Mesenchymal stem cell (in vitro differentiated cells and primary cell): ENCODE data around the gene HS3ST4.

Experiments used
- DNase-seq: peaks from one replicate; pipeline ENCODE4 v3.0.0-alpha.2; 2013
- H2AFZ ChIP-seq: one replicate; pipeline ENCODE4 v1.6.1; 2013; ENCODE audit warnings: low read depth, mild to moderate bottlenecking, control low read depth, inconsistent platforms, low read length, moderate library complexity
- H2AK5ac ChIP-seq: 2 replicates; pipeline ENCODE4 v1.6.1; 2013; ENCODE audit warnings: low read length, moderate library complexity, mild to moderate bottlenecking, inconsistent platforms; ENCODE audit not compliant: severe bottlenecking
- H2BK120ac ChIP-seq: one replicate; pipeline ENCODE4 v1.6.1; 2013; ENCODE audit warnings: low read depth, mild to moderate bottlenecking, inconsistent platforms, low read length, moderate library complexity
- H2BK12ac ChIP-seq, 2 experiments: one replicate each; pipeline ENCODE4 v1.6.1; 2013; ENCODE audit warnings: inconsistent platforms in 2 of 2, low read length in 2 of 2, mild to moderate bottlenecking in 2 of 2, moderate library complexity in 2 of 2, control low read depth in 1 of 2
- H2BK15ac ChIP-seq: one replicate; pipeline ENCODE4 v1.6.1; 2013; ENCODE audit warnings: mild to moderate bottlenecking, low read depth, inconsistent platforms; ENCODE audit not compliant: poor library complexity, severe bottlenecking
- H2BK5ac ChIP-seq: 2 replicates; pipeline ENCODE4 v1.6.1; 2013; ENCODE audit warnings: low read depth, mild to moderate bottlenecking, low read length, control low read depth, inconsistent platforms; ENCODE audit not compliant: poor library complexity, severe bottlenecking
- H3K14ac ChIP-seq, 2 experiments: one replicate each; pipeline ENCODE4 v1.6.1; 2013; ENCODE audit warnings: inconsistent platforms in 2 of 2, low read length in 2 of 2, control low read depth in 1 of 2, mild to moderate bottlenecking in 1 of 2, moderate library complexity in 1 of 2
- H3K18ac ChIP-seq, 2 experiments: one replicate each; pipeline ENCODE4 v1.6.1; 2013; ENCODE audit warnings: inconsistent platforms in 2 of 2, low read length in 2 of 2, control low read depth in 1 of 2, low read depth in 1 of 2, mild to moderate bottlenecking in 1 of 2
- H3K23ac ChIP-seq, 2 experiments: one replicate each; pipeline ENCODE4 v1.6.1; 2013; ENCODE audit warnings: inconsistent platforms in 2 of 2, low read length in 2 of 2, mild to moderate bottlenecking in 2 of 2, moderate library complexity in 2 of 2, control low read depth in 1 of 2
- H3K27ac ChIP-seq: 2 replicates; pipeline ENCODE4 v1.5.1; 2013; ENCODE audit warnings: mild to moderate bottlenecking, moderate library complexity, low read length, control low read depth, inconsistent platforms; ENCODE audit not compliant: poor library complexity, severe bottlenecking
- H3K27me3 ChIP-seq, 2 experiments: 2 replicates each; pipeline versions ENCODE4 v1.6.1 to v1.7.0; 2013; ENCODE audit warnings: low read length in 2 of 2, mild to moderate bottlenecking in 2 of 2, moderate library complexity in 2 of 2, control low read depth in 1 of 2, inconsistent platforms in 1 of 2; ENCODE audit not compliant: control insufficient read depth in 1 of 2, insufficient read depth in 1 of 2
- H3K36me3 ChIP-seq, 2 experiments: 2 replicates each; pipeline versions ENCODE4 v1.6.1 to v1.7.0; 2013; ENCODE audit warnings: low read length in 2 of 2, control low read depth in 1 of 2, inconsistent platforms in 1 of 2, low read depth in 1 of 2, mild to moderate bottlenecking in 1 of 2; ENCODE audit not compliant: insufficient read depth in 2 of 2, control insufficient read depth in 1 of 2
- H3K4ac ChIP-seq, 2 experiments: one replicate each; pipeline ENCODE4 v1.6.1; 2013; ENCODE audit warnings: inconsistent platforms in 2 of 2, low read length in 2 of 2, mild to moderate bottlenecking in 2 of 2, moderate library complexity in 2 of 2, control low read depth in 1 of 2, low read depth in 1 of 2
- H3K4me1 ChIP-seq: 2 replicates; pipeline ENCODE4 v1.6.1; 2013; ENCODE audit warnings: low read depth, low read length, control low read depth; ENCODE audit not compliant: control insufficient read depth, insufficient read depth
- H3K4me2 ChIP-seq: 2 replicates; pipeline ENCODE4 v1.6.1; 2013; ENCODE audit warnings: low read length, mild to moderate bottlenecking, inconsistent platforms; ENCODE audit not compliant: poor library complexity, severe bottlenecking
- H3K4me3 ChIP-seq, 2 experiments: 2 replicates each; pipeline versions ENCODE4 v1.5.1 to v1.7.0; 2013; ENCODE audit warnings: low read length in 2 of 2, mild to moderate bottlenecking in 2 of 2, control low read depth in 1 of 2, low read depth in 1 of 2; ENCODE audit not compliant: insufficient read depth in 1 of 2
- H3K79me1 ChIP-seq: replicated peaks from 2 replicates; pipeline ENCODE4 v1.6.1; 2013; ENCODE audit warnings: mild to moderate bottlenecking, control low read depth, low read length, inconsistent platforms; ENCODE audit not compliant: poor library complexity, severe bottlenecking
- H3K9ac ChIP-seq: 2 replicates; pipeline ENCODE4 v1.7.0; 2013; ENCODE audit warnings: mild to moderate bottlenecking, low read length, moderate library complexity
- H3K9me3 ChIP-seq: 2 replicates; pipeline ENCODE4 v1.7.0; 2013; ENCODE audit warnings: mild to moderate bottlenecking, low read length; ENCODE audit not compliant: control insufficient read depth
- H4K8ac ChIP-seq: one replicate; pipeline ENCODE4 v1.6.1; 2013; ENCODE audit warnings: inconsistent platforms, mild to moderate bottlenecking, low read length, moderate library complexity
- H4K91ac ChIP-seq: one replicate; pipeline ENCODE4 v1.6.1; 2013; ENCODE audit warnings: mild to moderate bottlenecking, low read length, inconsistent platforms
- WGBS: methylation state at CpG from one replicate; pipeline ENCODE4 v1.1.7; 2013; ENCODE audit warnings: mixed read lengths; 5-methylcytosine and 5-hydroxymethylcytosine counted together

HS3ST4 gene

DNA sequence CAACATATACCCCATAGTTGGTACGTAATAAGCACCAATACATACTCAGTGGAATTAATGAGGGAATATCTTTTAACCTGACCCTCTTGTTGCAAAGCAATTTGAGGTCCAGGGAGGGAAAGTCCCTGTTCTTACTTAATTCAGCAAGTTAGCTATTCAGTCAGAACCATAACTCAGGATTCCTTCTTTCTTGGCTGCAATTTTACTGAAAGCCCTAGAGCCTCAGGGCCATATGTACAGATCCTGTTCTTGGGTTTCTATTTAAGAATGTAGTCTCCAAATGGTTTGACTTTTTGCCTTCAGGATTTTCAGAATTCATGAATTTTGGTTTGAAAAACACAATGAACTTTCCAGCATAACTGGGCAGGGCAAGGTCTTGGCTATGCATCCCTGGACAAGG is 436.5 kb downstream of the HS3ST4 start:
- H4K91ac ChIP-seq: no peak overlapping the region
- H2BK12ac ChIP-seq: no peak overlapping the region
- no peak overlapping the region for H2AK5ac ChIP-seq
- no peak overlapping the region for H3K18ac ChIP-seq
- no peak overlapping the region for H4K8ac ChIP-seq
- H3K36me3 ChIP-seq: no peaks in the 10 kb centered on the region
- DNase-seq: no peak
- H3K27me3 ChIP-seq: no peaks in the 10 kb centered on the region
- H3K9me3 ChIP-seq: no peaks in the 10 kb centered on the region
- no peak overlapping the region for H3K27ac ChIP-seq
- no peaks in the 10 kb centered on the region for H3K79me1 ChIP-seq
- no peak overlapping the region for H2BK15ac ChIP-seq
- H2BK5ac ChIP-seq: no peak overlapping the region
- no peak overlapping the region for H3K9ac ChIP-seq
- H2BK120ac ChIP-seq: no peak overlapping the region
- H3K23ac ChIP-seq: no peak overlapping the region
- no peak overlapping the region for H3K4ac ChIP-seq
- no peak overlapping the region for H2AFZ ChIP-seq
- no peak overlapping the region for H3K4me2 ChIP-seq
- no peak overlapping the region for H3K4me3 ChIP-seq
- WGBS: no CpG with 5 or more reads among the region's 1 CpG
- H3K4me1 ChIP-seq: no peaks in the 10 kb centered on the region
- H3K14ac ChIP-seq: no peak overlapping the region

DNA sequence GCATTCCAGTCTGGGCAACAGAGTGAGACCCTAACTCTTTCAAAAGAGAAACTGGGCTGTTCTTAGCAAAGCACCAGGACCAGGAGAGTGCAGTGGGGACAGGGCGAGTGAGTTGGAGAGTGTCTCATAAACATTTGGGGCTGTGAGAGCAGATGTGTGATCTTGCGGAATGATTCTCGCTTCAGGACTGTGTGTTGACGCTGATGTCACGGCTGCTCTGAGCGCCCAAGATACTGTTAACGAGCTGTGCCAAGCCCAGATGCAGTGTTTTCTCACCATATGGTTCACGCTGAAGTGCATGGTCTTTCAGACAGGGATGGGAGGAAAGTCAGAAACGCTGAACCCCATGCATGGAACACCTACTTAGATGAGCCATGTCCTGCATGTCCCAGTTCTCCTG is 438.2 kb downstream of the HS3ST4 start:
- Histone ChIP-seq H3K27me3 (no peaks in the 10 kb centered on the region), H3K36me3 (no peaks in the 10 kb centered on the region), H3K4me2 (no peak overlapping the region), H3K4me1 (no peaks in the 10 kb centered on the region), H3K23ac (no peak overlapping the region), H2BK120ac (no peak overlapping the region), H3K9ac (no peak overlapping the region), H2BK15ac (no peak overlapping the region), H2AK5ac (no peak overlapping the region), H3K4me3 (no peak overlapping the region), H3K18ac (no peak overlapping the region), H3K9me3 (no peaks in the 10 kb centered on the region), H3K14ac (no peak overlapping the region), H3K4ac (no peak overlapping the region), H4K91ac (no peak overlapping the region), H2AFZ (no peak overlapping the region), H2BK12ac (no peak overlapping the region), H3K27ac (no peak overlapping the region), H3K79me1 (no peaks in the 10 kb centered on the region), H4K8ac (no peak overlapping the region), H2BK5ac (no peak overlapping the region)
- no peak for DNase-seq
- 84% methylated on average over 9 of the region's 9 CpGs for WGBS

DNA sequence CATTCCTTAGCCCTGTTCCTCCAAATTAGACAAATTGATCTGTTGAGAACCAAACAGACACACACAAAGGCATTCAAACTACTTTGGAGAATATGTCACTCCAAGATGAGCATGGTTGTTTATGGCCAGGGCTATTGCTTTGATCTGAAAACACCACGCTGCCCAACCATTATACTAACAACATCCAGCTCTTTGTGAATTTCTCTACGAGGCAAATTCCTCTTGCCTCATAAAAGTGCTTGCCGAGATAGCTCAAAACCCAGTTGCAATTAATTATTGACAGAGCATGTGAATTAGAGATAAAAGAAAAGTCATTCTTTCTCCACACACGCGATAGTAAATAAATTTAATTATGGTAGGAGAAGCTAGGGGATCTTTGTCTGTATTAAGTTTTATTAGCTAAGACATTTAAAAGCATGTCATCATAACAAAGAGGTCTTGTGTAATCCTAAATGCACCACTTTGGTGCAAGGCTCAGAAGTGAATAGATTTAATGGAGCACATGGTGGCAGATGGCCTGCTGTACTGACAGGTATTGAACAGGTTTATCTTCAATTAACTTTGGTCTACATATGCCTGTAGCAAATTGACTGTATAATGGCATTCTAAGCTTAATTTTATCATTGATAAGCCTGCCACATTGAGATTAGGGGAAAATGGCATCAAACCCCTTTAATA is 441.8 kb downstream of the HS3ST4 start:
- Histone ChIP-seq H3K79me1 (no peaks in the 10 kb centered on the region), H4K8ac (no peak overlapping the region), H3K9me3 (no peaks in the 10 kb centered on the region), H3K27ac (no peak overlapping the region), H2BK120ac (no peak overlapping the region), H3K4ac (no peak overlapping the region), H2BK5ac (no peak overlapping the region), H2AFZ (no peak overlapping the region), H3K27me3 (no peaks in the 10 kb centered on the region), H3K18ac (no peak overlapping the region), H3K9ac (no peak overlapping the region), H3K4me3 (no peak overlapping the region), H3K36me3 (no peaks in the 10 kb centered on the region), H2BK12ac (no peak overlapping the region), H4K91ac (no peak overlapping the region), H3K23ac (no peak overlapping the region), H3K4me1 (no peaks in the 10 kb centered on the region), H3K14ac (no peak overlapping the region), H3K4me2 (no peak overlapping the region), H2BK15ac (no peak overlapping the region), H2AK5ac (no peak overlapping the region)
- DNase-seq: no peak
- WGBS: 19% methylated on average over 2 of the region's 5 CpGs

DNA sequence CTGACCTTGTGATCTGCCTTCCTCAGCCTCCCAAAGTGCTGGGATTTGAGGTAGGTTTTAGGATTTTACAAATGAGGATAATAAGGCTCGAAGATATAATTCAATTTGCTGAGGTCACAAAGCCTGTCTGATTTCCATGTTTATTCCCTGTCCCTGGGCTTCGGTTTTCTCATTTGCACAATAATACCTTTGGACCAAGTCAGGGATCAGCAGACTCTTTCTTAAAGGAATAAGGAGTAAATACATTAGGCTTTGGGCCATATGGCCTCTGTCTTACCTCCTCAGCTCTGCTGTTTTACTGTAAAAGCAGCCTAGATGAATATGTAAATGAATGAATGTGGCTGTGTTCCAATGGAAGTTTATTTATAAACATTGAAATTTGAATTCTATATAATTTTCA is 442.8 kb downstream of the HS3ST4 start:
- no peaks in the 10 kb centered on the region for H3K27me3 ChIP-seq
- no peaks in the 10 kb centered on the region for H3K79me1 ChIP-seq
- no peak overlapping the region for H2AFZ ChIP-seq
- no peak overlapping the region for H3K4me2 ChIP-seq
- no peak overlapping the region for H3K18ac ChIP-seq
- no peak overlapping the region for H4K91ac ChIP-seq
- H3K4ac ChIP-seq: no peak overlapping the region
- H3K9ac ChIP-seq: no peak overlapping the region
- 71% methylated on average over 2 of the region's 2 CpGs for WGBS
- no peak overlapping the region for H2BK120ac ChIP-seq
- H3K14ac ChIP-seq: no peak overlapping the region
- H2BK5ac ChIP-seq: no peak overlapping the region
- no peaks in the 10 kb centered on the region for H3K4me1 ChIP-seq
- no peaks in the 10 kb centered on the region for H3K9me3 ChIP-seq
- no peak overlapping the region for H3K27ac ChIP-seq
- H3K23ac ChIP-seq: no peak overlapping the region
- no peak overlapping the region for H2BK12ac ChIP-seq
- no peak overlapping the region for H2AK5ac ChIP-seq
- DNase-seq: no peak
- H2BK15ac ChIP-seq: no peak overlapping the region
- H3K36me3 ChIP-seq: no peaks in the 10 kb centered on the region
- no peak overlapping the region for H3K4me3 ChIP-seq
- no peak overlapping the region for H4K8ac ChIP-seq
